SKM-1 (cell line): ENCODE measurements around the gene GLIPR2.

Experiments used
- DNase-seq: peaks from one replicate; lab custom pipeline; 2025; ENCODE audit not compliant: unreplicated experiment; lab: John Stamatoyannopoulos, UW

GLIPR2 gene

GRCh38 chr9:36190388-36191289, 54.1 kb downstream of the GLIPR2 start, which contains the start of gene CLTA:
Gene CLTA (plus strand): TSS chr9:36190921. CDS start chr9:36191057, 136 bp downstream.
- peak; percentile 99 for DNase-seq

- DNase-seq: no peak
Measured at GRCh38 chr9:36191290-36191645, 54.7 kb downstream of the GLIPR2 start.

GRCh38 chr9:36191686-36192085, 55.2 kb downstream of the GLIPR2 start:
- DNase-seq: no peak

GRCh38 chr9:36192196-36192595, 55.7 kb downstream of the GLIPR2 start:
- DNase-seq: no peak

- no peak for DNase-seq
Measured at GRCh38 chr9:36193023-36193422, 56.5 kb downstream of the GLIPR2 start.

GRCh38 chr9:36194326-36195000, 57.9 kb downstream of the GLIPR2 start:
- DNase-seq: no peak

- DNase-seq: no peak
Measured at GRCh38 chr9:36204906-36205547, 68.5 kb downstream of the GLIPR2 start.

- DNase-seq: no peak
Measured at GRCh38 chr9:36207016-36207415, 70.5 kb downstream of the GLIPR2 start.

- DNase-seq: no peak
Measured at GRCh38 chr9:36207546-36208012, 71.0 kb downstream of the GLIPR2 start.

GRCh38 chr9:36208521-36209253, 72.2 kb downstream of the GLIPR2 start:
- no peak for DNase-seq

GRCh38 chr9:36210722-36211121, 74.2 kb downstream of the GLIPR2 start:
- no peak for DNase-seq

- no peak for DNase-seq
Measured at GRCh38 chr9:36211510-36211909, 75.0 kb downstream of the GLIPR2 start.

GRCh38 chr9:36213387-36213786, 76.9 kb downstream of the GLIPR2 start:
- no peak for DNase-seq
